T-helper 2 cell treated with Interferon-gamma antibody and Interleukin-4, amounts not matched to agents 100 ng/mL and 5 ng/mL, for 36 hours (primary cell): ENCODE results near the gene PCDHGA1. TPM values are rescaled to one million over a fixed set of nuclear protein-coding genes. Genes with fewer than 3 reads are reported as not detected.

Source experiments
- intact Hi-C: fragments of 100-400 bp; cut with micrococcal nuclease; formaldehyde crosslinking; loops from one replicate; pipeline ENCODE4 v1.15.1; 2023
- total RNA-seq: library from RNA; stranded (reverse); gene quantifications from 2 replicates; pipeline ENCODE4 v1.2.3, GENCODE V29; 2022

PCDHGA1 gene
- total RNA-seq, 1 donor from 2014 or later, result 0.09 TPM

- intact Hi-C loops, result no loop called here
Observed at GRCh38 chr5:141437221-141437620, 106.9 kb downstream of the PCDHGA1 start.

GRCh38 chr5:141439411-141440141, 109.3 kb downstream of the PCDHGA1 start:
- intact Hi-C loops, result no loop called here

- intact Hi-C loops, result no loop called here
Observed at GRCh38 chr5:141440341-141440740, 110.0 kb downstream of the PCDHGA1 start.

DNA sequence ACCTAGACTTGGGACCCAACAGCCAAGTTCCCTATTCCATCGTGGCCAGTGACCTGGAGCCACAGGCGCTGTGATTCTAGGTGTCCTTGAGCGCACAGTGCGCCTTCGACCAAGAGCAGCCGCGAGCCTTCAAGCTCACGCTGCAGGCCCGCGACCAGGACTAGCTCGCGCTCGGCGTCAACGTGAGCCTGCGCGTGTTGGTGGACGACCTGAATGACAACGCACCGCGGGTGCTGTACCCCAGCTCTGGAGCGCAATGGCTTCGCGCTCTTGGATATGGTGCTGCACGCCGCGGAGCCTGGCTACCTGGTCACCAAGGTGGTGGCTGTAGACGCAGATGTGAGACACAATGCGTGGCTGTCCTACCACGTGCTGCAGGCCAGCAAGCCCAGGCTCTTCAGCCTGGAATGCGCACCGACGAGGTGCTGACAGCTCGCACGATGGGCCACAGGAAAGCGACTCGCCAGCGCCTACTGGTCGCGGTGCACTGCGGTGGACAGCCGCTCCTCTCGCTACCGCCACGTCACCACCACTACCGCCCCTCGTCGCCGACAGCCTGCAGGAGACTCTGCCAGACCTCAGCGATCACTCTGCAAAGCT, 111.4 kb downstream of the PCDHGA1 start:
- intact Hi-C loops, result no loop called here

GRCh38 chr5:141465351-141465750, 135.0 kb downstream of the PCDHGA1 start:
- intact Hi-C loops, result no loop called here

- intact Hi-C loops, result loop anchor here (5.0 kb wide), 1 partner anchor 53 kb away; the partner anchor contains the start of gene PCDHGA11
Observed at GRCh38 chr5:141475625-141476131, 145.4 kb downstream of the PCDHGA1 start, which contains the start of gene PCDHGC3. Gene PCDHGC3 (plus strand): TSS chr5:141475966. CDS start chr5:141476117, 151 bp downstream.

- intact Hi-C loops, result loop anchor here (5.0 kb wide), 1 partner anchor 54 kb away; the partner anchor contains the start of gene PCDHGA11
Observed at GRCh38 chr5:141476132-141476911, 146.0 kb downstream of the PCDHGA1 start.

DNA sequence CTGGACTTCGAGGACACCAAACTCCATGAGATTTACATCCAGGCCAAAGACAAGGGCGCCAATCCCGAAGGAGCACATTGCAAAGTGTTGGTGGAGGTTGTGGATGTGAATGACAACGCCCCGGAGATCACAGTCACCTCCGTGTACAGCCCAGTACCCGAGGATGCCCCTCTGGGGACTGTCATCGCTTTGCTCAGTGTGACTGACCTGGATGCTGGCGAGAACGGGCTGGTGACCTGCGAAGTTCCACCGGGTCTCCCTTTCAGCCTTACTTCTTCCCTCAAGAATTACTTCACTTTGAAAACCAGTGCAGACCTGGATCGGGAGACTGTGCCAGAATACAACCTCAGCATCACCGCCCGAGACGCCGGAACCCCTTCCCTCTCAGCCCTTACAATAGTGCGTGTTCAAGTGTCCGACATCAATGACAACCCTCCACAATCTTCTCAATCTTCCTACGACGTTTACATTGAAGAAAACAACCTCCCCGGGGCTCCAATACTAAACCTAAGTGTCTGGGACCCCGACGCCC, 146.8 kb downstream of the PCDHGA1 start:
- intact Hi-C loops, result loop anchor here (5.0 kb wide), 1 partner anchor 55 kb away; the partner anchor contains the start of gene PCDHGA11

DNA sequence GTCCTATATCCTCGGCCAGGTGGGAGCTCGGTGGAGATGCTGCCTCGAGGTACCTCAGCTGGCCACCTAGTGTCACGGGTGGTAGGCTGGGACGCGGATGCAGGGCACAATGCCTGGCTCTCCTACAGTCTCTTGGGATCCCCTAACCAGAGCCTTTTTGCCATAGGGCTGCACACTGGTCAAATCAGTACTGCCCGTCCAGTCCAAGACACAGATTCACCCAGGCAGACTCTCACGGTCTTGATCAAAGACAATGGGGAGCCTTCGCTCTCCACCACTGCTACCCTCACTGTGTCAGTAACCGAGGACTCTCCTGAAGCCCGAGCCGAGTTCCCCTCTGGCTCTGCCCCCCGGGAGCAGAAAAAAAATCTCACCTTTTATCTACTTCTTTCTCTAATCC, 147.5 kb downstream of the PCDHGA1 start:
- intact Hi-C loops, result loop anchor here (5.0 kb wide), 1 partner anchor 56 kb away; the partner anchor contains the start of gene PCDHGA11

DNA sequence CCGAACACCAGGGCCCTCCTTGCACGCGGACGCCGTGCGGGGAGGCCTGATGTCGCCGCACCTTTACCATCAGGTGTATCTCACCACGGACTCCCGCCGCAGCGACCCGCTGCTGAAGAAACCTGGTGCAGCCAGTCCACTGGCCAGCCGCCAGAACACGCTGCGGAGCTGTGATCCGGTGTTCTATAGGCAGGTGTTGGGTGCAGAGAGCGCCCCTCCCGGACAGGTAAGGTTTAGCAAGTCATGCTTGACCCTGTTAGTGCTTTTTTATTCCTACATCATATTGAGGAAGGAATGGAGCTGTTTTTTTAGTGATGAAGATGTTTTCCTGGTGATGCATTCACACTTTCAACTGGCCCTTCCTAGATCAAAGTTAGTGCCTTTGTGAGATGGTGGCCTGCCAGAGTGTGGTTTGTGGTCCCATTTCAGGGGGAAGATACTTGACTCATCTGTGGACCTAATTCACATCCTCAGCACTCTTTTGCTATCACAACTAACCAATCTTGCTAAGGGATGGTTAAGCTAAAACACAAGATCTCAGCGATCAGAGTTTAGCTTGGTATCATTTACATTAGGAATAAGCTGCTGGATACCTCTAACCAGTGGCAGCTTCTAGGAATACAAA, 148.1 kb downstream of the PCDHGA1 start:
- intact Hi-C loops, result loop anchor here (5.0 kb wide), 1 partner anchor 56 kb away; the partner anchor contains the start of gene PCDHGA11

DNA sequence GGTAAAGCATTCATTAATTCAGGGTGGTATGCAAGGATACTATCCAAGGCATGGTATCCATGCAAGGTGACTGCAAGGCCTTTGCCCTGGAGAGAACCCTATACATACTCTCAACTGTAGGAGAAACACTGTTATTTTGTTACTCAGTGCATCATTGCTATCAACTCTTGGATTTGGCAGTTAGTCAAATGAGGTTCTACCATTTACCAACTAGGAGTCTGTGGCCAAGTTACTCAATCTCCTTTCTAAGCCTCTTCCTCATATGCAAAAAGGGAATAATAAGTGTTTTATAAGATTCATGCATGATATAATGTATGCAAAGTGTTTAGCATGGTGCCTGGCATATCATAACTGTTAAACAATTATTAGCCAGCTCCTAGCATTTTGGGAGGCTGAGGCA, 149.5 kb downstream of the PCDHGA1 start:
- intact Hi-C loops, result loop anchor here (5.0 kb wide), 1 partner anchor 57 kb away; the partner anchor contains the start of gene PCDHGA11

GRCh38 chr5:141483902-141484301, 153.6 kb downstream of the PCDHGA1 start:
- intact Hi-C loops, result no loop called here

- intact Hi-C loops, result no loop called here
Observed at GRCh38 chr5:141484310-141484640, 154.0 kb downstream of the PCDHGA1 start.

DNA sequence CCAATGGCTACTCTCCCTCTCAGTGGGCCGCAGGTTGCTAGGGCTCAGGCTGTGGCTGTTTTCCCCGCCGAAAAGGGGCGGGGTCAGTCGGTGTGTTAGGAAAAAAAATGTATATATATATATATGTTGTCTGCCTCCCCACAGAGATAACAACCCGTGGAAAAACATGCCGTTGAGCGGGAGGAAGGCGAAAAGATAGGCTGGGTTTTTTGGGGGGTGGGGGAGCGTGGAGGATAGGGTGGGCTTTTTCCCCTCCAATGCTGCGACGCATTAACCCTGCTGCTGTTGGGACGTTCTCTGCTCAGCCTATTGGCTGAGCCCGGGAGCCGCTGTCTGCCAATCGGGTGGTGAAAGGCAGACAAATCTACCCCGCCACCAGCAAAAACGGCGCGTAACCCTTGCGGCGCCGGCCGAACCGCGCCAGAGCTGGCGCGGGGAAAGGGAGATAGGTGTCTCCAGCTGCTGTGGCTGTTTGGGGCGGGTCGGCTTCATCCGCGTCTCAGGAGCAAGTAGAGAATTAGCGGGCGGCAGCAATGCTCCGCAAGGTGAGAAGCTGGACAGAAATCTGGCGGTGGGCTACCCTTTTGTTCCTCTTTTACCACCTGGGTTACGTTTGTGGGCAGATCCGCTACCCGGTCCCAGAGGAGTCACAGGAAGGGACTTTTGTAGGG, 154.5 kb downstream of the PCDHGA1 start, which contains the start of gene PCDHGC4:
Gene PCDHGC4 (plus strand): TSS at position 390 of the 671 bp plus-strand sequence. CDS start 144 bp downstream, at position 534.
- intact Hi-C loops, result no loop called here

GRCh38 chr5:141485321-141486055, 155.2 kb downstream of the PCDHGA1 start:
- intact Hi-C loops, result no loop called here

- intact Hi-C loops, result no loop called here
Observed at GRCh38 chr5:141486091-141486490, 155.8 kb downstream of the PCDHGA1 start.

DNA sequence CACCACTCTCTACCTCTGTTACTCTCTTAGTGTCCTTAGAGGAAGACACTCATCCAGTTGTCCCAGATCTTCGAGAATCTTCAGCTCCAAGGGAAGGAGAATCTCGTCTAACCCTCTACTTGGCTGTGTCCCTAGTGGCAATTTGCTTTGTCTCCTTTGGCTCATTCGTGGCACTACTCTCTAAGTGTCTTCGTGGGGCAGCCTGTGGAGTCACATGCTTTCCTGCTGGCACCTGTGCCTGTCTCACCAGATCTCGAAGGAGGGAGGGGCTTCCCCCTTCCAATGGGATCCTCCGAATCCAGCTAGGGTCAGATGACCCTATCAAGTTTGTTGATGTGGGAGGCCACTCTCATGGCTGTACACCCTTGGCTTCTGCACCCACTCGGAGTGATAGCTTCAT, 156.8 kb downstream of the PCDHGA1 start:
- intact Hi-C loops, result no loop called here

DNA sequence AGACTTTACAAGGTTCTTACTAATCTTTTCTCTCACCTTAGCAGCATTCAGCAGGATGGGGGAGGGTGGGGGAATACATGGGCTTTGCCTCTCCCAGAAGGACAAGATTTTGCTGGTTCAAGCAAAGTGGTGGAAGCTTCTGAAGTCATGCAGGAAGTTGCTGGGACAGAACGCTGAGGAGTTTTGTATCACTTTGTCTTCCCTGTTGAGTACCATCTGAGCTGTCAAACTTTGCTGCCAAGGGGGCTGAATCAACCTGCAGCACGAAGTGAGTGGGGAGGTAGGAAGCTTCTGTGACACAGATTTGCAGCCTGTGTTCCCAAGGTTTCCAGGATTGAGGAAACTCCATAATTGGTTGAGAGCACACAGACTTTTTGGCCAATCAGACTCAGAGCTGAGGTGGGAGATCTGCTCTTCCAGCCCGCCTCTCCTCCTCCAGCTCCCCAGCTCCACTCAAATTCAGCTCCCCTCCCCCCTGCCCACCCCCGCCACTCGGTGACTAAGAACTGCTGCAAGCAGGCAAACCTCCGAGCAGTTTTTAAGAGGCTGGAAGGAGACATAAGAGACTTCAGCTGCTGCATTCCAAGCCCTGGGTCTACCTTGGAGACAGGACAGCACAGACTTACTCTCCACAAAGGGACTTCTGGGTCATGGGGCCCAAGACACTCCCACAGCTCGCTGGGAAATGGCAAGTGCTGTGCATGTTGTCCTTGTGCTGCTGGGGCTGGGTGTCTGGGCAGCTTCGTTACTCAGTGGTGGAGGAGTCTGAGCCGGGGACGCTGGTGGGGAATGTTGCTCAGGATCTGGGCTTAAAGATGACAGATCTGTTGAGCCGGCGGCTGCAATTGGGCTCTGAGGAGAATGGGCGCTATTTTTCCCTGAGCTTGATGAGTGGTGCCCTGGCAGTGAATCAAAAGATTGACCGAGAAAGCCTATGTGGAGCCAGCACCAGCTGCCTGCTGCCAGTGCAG, 158.6 kb downstream of the PCDHGA1 start, which contains the start of gene PCDHGC5:
Gene PCDHGC5 (plus strand): TSS at position 491 of the 971 bp plus-strand sequence. CDS start 160 bp downstream, at position 651.
- intact Hi-C loops, result no loop called here
